K562 (cell line): Measurements from ENCODE around the gene TMEM88. TPM values are rescaled to one million over a fixed set of nuclear protein-coding genes. Genes with fewer than 3 reads are reported as not detected.

Experiments used
- ERF ChIP-seq: fragments of 450-650 bp; formaldehyde crosslinking; IDR thresholded peaks from 2 replicates; pipeline ENCODE4 v1.4.0; 2020; ENCODE audit warnings: mild to moderate bottlenecking, mixed read lengths
- MTA2 ChIP-seq: fragments of 450-650 bp; IDR thresholded peaks from 2 replicates; pipeline ENCODE4 v1.6.1; 2016; ENCODE audit warnings: low read depth
- PCBP2 ChIP-seq: fragments of 200-400 bp; formaldehyde crosslinking; IDR thresholded peaks from 2 replicates; pipeline ENCODE4 v1.6.1; 2018; ENCODE audit warnings: low read length, low read depth, mild to moderate bottlenecking, moderate library complexity; ENCODE audit not compliant: poor library complexity, severe bottlenecking
- POLR2H ChIP-seq: IDR thresholded peaks from 2 replicates; pipeline ENCODE4 v1.6.1; 2016; ENCODE audit warnings: missing genetic modification characterization, low read depth, mild to moderate bottlenecking, control low read depth, missing compliant biosample characterization, moderate library complexity
- SMAD2 ChIP-seq: fragments of 150-350 bp; IDR thresholded peaks from 2 replicates; pipeline ENCODE4 v1.6.1; 2014; ENCODE audit warnings: low read depth, mild to moderate bottlenecking, low read length
- TEAD2 ChIP-seq: fragments of 450-650 bp; IDR thresholded peaks from 2 replicates; pipeline ENCODE4 v1.6.1; 2016; ENCODE audit warnings: missing genetic modification characterization, control low read depth, missing compliant biosample characterization
- polyA plus RNA-seq, 8 experiments: library from polyadenylated mRNA; depleted of rRNA in 4 of 8; stranded (reverse) in 5 of 8; unstranded in 3 of 8; fragments of >200 nt; fragmentation: Nextera tagmentation in 2 of 8; fragmentation: Illumina TruSeq in 1 of 8; extraction: Ambion mirVana in 2 of 8; extraction: Trizol in 1 of 8; gene quantifications; 2 replicates each; pipeline versions ENCODE4 v1.2.1 to v1.2.3, GENCODE V29; 2011 to 2014; ENCODE audit warnings: inconsistent platforms in 1 of 8, missing spikeins in 1 of 8
- total RNA-seq, 7 experiments: library from RNA; depleted of rRNA in 6 of 7; stranded (reverse); fragments of >200 nt in 6 of 7; fragmentation: Illumina TruSeq in 2 of 7; extraction: Trizol in 2 of 7; gene quantifications; 2 replicates each; pipeline versions ENCODE4 v1.2.1 to v1.2.3, GENCODE V29; 2011 to 2021; ENCODE audit warnings: low replicate concordance in 1 of 7
- TF ChIP-seq, protein P1 (sequence below): fragments of 450-650 bp; IDR thresholded peaks from 2 replicates; pipeline ENCODE4 v1.6.1; 2016; ENCODE audit warnings: mild to moderate bottlenecking, moderate library complexity
- TF ChIP-seq, protein P2 (sequence below): fragments of 250-450 bp; sonication (Bioruptor Pico); IDR thresholded peaks from 2 replicates; pipeline ENCODE4 v1.5.0; 2022; ENCODE audit warnings: mild to moderate bottlenecking
- TF ChIP-seq, protein P3 (sequence below): fragments of 250-450 bp; sonication (Bioruptor Pico); IDR thresholded peaks from 2 replicates; pipeline ENCODE4 v1.9.0; 2021; ENCODE audit warnings: mild to moderate bottlenecking, inconsistent platforms

TMEM88 gene
- total and polyA plus RNA-seq, 9 of the 15 experiments (the other 6 are each of a cell fraction or from before 2014, with no cell fraction given): 0.10 to 1.4 (median 0.36) TPM; not detected in 3

DNA sequence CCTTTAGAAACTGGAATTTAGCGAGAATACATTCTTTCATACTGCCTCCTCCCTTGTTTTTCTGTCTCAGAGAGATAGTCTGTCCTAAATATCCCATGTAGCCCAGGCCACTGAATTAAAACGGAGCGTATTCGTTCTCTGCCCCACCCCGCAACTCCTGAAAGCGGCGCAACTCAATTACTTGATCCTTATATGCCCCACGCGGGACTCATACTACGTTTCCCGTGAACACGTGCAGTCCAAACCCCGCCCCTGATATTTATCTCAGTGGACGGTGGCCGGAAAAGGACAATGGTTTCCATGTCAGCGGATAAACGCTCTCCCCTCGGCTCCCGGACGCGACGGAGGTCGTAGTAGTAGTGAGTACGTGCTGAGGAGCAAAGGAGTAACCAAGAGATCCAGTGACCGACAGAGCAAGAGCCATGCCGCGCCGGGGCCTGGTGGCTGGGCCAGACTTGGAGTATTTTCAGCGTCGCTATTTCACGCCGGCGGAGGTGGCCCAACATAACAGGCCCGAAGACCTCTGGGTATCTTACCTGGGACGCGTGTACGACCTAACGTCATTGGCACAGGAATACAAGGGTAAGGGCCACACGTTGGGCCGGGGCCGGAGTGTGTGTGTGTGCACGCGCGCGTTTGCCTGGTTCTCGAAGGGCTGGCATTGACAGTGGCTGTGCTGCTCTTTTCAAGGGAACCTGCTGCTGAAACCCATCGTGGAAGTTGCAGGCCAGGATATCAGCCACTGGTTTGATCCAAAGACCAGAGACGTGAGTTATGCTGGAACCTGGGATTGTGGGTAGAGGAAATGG lies 3.1 kb downstream of the TMEM88 start, which contains the start of gene CYB5D1 (continued):
- TF ChIP-seq, protein P1, sequence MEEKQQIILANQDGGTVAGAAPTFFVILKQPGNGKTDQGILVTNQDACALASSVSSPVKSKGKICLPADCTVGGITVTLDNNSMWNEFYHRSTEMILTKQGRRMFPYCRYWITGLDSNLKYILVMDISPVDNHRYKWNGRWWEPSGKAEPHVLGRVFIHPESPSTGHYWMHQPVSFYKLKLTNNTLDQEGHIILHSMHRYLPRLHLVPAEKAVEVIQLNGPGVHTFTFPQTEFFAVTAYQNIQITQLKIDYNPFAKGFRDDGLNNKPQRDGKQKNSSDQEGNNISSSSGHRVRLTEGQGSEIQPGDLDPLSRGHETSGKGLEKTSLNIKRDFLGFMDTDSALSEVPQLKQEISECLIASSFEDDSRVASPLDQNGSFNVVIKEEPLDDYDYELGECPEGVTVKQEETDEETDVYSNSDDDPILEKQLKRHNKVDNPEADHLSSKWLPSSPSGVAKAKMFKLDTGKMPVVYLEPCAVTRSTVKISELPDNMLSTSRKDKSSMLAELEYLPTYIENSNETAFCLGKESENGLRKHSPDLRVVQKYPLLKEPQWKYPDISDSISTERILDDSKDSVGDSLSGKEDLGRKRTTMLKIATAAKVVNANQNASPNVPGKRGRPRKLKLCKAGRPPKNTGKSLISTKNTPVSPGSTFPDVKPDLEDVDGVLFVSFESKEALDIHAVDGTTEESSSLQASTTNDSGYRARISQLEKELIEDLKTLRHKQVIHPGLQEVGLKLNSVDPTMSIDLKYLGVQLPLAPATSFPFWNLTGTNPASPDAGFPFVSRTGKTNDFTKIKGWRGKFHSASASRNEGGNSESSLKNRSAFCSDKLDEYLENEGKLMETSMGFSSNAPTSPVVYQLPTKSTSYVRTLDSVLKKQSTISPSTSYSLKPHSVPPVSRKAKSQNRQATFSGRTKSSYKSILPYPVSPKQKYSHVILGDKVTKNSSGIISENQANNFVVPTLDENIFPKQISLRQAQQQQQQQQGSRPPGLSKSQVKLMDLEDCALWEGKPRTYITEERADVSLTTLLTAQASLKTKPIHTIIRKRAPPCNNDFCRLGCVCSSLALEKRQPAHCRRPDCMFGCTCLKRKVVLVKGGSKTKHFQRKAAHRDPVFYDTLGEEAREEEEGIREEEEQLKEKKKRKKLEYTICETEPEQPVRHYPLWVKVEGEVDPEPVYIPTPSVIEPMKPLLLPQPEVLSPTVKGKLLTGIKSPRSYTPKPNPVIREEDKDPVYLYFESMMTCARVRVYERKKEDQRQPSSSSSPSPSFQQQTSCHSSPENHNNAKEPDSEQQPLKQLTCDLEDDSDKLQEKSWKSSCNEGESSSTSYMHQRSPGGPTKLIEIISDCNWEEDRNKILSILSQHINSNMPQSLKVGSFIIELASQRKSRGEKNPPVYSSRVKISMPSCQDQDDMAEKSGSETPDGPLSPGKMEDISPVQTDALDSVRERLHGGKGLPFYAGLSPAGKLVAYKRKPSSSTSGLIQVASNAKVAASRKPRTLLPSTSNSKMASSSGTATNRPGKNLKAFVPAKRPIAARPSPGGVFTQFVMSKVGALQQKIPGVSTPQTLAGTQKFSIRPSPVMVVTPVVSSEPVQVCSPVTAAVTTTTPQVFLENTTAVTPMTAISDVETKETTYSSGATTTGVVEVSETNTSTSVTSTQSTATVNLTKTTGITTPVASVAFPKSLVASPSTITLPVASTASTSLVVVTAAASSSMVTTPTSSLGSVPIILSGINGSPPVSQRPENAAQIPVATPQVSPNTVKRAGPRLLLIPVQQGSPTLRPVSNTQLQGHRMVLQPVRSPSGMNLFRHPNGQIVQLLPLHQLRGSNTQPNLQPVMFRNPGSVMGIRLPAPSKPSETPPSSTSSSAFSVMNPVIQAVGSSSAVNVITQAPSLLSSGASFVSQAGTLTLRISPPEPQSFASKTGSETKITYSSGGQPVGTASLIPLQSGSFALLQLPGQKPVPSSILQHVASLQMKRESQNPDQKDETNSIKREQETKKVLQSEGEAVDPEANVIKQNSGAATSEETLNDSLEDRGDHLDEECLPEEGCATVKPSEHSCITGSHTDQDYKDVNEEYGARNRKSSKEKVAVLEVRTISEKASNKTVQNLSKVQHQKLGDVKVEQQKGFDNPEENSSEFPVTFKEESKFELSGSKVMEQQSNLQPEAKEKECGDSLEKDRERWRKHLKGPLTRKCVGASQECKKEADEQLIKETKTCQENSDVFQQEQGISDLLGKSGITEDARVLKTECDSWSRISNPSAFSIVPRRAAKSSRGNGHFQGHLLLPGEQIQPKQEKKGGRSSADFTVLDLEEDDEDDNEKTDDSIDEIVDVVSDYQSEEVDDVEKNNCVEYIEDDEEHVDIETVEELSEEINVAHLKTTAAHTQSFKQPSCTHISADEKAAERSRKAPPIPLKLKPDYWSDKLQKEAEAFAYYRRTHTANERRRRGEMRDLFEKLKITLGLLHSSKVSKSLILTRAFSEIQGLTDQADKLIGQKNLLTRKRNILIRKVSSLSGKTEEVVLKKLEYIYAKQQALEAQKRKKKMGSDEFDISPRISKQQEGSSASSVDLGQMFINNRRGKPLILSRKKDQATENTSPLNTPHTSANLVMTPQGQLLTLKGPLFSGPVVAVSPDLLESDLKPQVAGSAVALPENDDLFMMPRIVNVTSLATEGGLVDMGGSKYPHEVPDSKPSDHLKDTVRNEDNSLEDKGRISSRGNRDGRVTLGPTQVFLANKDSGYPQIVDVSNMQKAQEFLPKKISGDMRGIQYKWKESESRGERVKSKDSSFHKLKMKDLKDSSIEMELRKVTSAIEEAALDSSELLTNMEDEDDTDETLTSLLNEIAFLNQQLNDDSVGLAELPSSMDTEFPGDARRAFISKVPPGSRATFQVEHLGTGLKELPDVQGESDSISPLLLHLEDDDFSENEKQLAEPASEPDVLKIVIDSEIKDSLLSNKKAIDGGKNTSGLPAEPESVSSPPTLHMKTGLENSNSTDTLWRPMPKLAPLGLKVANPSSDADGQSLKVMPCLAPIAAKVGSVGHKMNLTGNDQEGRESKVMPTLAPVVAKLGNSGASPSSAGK: peak; percentile 47
- TF ChIP-seq MTA2 (no peak), TEAD2 (no peak), SMAD2 (no peak), POLR2H (tag) (peak; percentile 69; the same call in 1 of the 2 replicates), ERF (CRISPR knock-in tag) (no peak), PCBP2 (no peak)
- TF ChIP-seq, protein P2, sequence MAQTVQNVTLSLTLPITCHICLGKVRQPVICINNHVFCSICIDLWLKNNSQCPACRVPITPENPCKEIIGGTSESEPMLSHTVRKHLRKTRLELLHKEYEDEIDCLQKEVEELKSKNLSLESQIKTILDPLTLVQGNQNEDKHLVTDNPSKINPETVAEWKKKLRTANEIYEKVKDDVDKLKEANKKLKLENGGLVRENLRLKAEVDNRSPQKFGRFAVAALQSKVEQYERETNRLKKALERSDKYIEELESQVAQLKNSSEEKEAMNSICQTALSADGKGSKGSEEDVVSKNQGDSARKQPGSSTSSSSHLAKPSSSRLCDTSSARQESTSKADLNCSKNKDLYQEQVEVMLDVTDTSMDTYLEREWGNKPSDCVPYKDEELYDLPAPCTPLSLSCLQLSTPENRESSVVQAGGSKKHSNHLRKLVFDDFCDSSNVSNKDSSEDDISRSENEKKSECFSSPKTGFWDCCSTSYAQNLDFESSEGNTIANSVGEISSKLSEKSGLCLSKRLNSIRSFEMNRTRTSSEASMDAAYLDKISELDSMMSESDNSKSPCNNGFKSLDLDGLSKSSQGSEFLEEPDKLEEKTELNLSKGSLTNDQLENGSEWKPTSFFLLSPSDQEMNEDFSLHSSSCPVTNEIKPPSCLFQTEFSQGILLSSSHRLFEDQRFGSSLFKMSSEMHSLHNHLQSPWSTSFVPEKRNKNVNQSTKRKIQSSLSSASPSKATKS (CRISPR knock-in tag): no peak
- TF ChIP-seq, protein P3, sequence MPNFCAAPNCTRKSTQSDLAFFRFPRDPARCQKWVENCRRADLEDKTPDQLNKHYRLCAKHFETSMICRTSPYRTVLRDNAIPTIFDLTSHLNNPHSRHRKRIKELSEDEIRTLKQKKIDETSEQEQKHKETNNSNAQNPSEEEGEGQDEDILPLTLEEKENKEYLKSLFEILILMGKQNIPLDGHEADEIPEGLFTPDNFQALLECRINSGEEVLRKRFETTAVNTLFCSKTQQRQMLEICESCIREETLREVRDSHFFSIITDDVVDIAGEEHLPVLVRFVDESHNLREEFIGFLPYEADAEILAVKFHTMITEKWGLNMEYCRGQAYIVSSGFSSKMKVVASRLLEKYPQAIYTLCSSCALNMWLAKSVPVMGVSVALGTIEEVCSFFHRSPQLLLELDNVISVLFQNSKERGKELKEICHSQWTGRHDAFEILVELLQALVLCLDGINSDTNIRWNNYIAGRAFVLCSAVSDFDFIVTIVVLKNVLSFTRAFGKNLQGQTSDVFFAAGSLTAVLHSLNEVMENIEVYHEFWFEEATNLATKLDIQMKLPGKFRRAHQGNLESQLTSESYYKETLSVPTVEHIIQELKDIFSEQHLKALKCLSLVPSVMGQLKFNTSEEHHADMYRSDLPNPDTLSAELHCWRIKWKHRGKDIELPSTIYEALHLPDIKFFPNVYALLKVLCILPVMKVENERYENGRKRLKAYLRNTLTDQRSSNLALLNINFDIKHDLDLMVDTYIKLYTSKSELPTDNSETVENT (CRISPR knock-in tag): no peak
